ENCODE measurements around the gene SPHK2.
"Not testable (repeated sequence)": the region's sequence is repeated elsewhere in the genome, so short reads cannot be mapped to it uniquely, and the experiment has no call there.

SPHK2 gene

GRCh38 chr19:48618916-48619691 lies at the start of gene SPHK2, which contains the start of gene RPL18:
Gene SPHK2, plus strand, starts transcription at chr19:48619506. Its CDS starts 1,009 bp downstream, at chr19:48620515.
Gene RPL18, minus strand, starts transcription at chr19:48619178. Its CDS starts 35 bp downstream, at chr19:48619143.
- H3K4me3 Mint-ChIP-seq: peak within 1 kb of the TSS; percentile 97
- intact Hi-C loops (cut with micrococcal nuclease): loop anchor here (1.0 kb wide), 1 partner anchor 18 kb away; the partner anchor contains the start of gene DBP
- peak within 1 kb of the TSS; percentile 96 for H3K27ac Mint-ChIP-seq
- H3K9me3 Mint-ChIP-seq: no peaks in the 10 kb centered on the region
- H3K27me3 Mint-ChIP-seq: no peaks in the 10 kb centered on the region
- peaks cover 74% of the 10 kb centered on the region for H3K4me1 Mint-ChIP-seq (ENCODE audit: low read depth)
- peaks cover 69% of the 10 kb centered on the region for H3K36me3 Mint-ChIP-seq (ENCODE audit: low read depth)

GRCh38 chr19:48569814-48570213 lies 49.5 kb upstream of the SPHK2 start:
- H3K27me3 Mint-ChIP-seq: peaks cover 40% of the 10 kb centered on the region
- no peaks in the 10 kb centered on the region for H3K36me3 Mint-ChIP-seq (ENCODE audit: low read depth)

GRCh38 chr19:48571378-48572162 lies 47.7 kb upstream of the SPHK2 start:
- H3K4me3 Mint-ChIP-seq: no peak overlapping the region
- intact Hi-C loops (cut with micrococcal nuclease): no loop called here
- H3K36me3 Mint-ChIP-seq (ENCODE audit: low read depth): no peaks in the 10 kb centered on the region
- no peak overlapping the region for H3K27ac Mint-ChIP-seq
- H3K27me3 Mint-ChIP-seq: peaks cover 35% of the 10 kb centered on the region
- no peaks in the 10 kb centered on the region for H3K9me3 Mint-ChIP-seq
- no peaks in the 10 kb centered on the region for H3K4me1 Mint-ChIP-seq (ENCODE audit: low read depth)

More at GRCh38 chr19:48569814-48570213, 49.5 kb upstream of the SPHK2 start:
- Mint-ChIP-seq H3K4me1 (ENCODE audit: low read depth) (no peaks in the 10 kb centered on the region), H3K27ac (no peak overlapping the region), H3K4me3 (no peak overlapping the region), H3K9me3 (no peaks in the 10 kb centered on the region)
- intact Hi-C loops (cut with micrococcal nuclease): no loop called here

GRCh38 chr19:48573163-48573505 lies 46.2 kb upstream of the SPHK2 start:
- no peak overlapping the region for H3K4me3 Mint-ChIP-seq
- no peaks in the 10 kb centered on the region for H3K36me3 Mint-ChIP-seq (ENCODE audit: low read depth)
- no peaks in the 10 kb centered on the region for H3K4me1 Mint-ChIP-seq (ENCODE audit: low read depth)
- peaks cover 22% of the 10 kb centered on the region for H3K27me3 Mint-ChIP-seq
- H3K9me3 Mint-ChIP-seq: no peaks in the 10 kb centered on the region
- intact Hi-C loops (cut with micrococcal nuclease): no loop called here
- peak overlapping the region; percentile 45 for H3K27ac Mint-ChIP-seq

- Mint-ChIP-seq H3K36me3 (ENCODE audit: low read depth) (no peaks in the 10 kb centered on the region), H3K4me3 (no peak overlapping the region), H3K27ac (no peak overlapping the region), H3K27me3 (peaks cover 4% of the 10 kb centered on the region), H3K4me1 (ENCODE audit: low read depth) (no peaks in the 10 kb centered on the region), H3K9me3 (no peaks in the 10 kb centered on the region)
- intact Hi-C loops (cut with micrococcal nuclease): no loop called here
These were observed 43.2 kb upstream of the SPHK2 start for GRCh38 chr19:48575931-48576622.

- H3K4me3 Mint-ChIP-seq; H3K9me3 Mint-ChIP-seq; H3K27me3 Mint-ChIP-seq; H3K27ac Mint-ChIP-seq; intact Hi-C loops (cut with micrococcal nuclease); H3K36me3 Mint-ChIP-seq (ENCODE audit: low read depth); H3K4me1 Mint-ChIP-seq (ENCODE audit: low read depth): not testable (repeated sequence)
These were observed 41.4 kb upstream of the SPHK2 start for GRCh38 chr19:48577908-48578307.

- Mint-ChIP-seq H3K4me1 (ENCODE audit: low read depth) (peaks cover 16% of the 10 kb centered on the region), H3K9me3 (no peaks in the 10 kb centered on the region), H3K27me3 (no peaks in the 10 kb centered on the region), H3K27ac (no peak overlapping the region), H3K36me3 (ENCODE audit: low read depth) (no peaks in the 10 kb centered on the region), H3K4me3 (no peak overlapping the region)
- intact Hi-C loops (cut with micrococcal nuclease): no loop called here
These were observed 40.4 kb upstream of the SPHK2 start for GRCh38 chr19:48578891-48579290.

GRCh38 chr19:48582168-48582567 lies 37.1 kb upstream of the SPHK2 start:
- Mint-ChIP-seq H3K27me3 (peaks cover 6% of the 10 kb centered on the region), H3K27ac (peak overlapping the region; percentile 88), H3K9me3 (no peaks in the 10 kb centered on the region), H3K4me1 (ENCODE audit: low read depth) (peaks cover 24% of the 10 kb centered on the region), H3K36me3 (ENCODE audit: low read depth) (no peaks in the 10 kb centered on the region), H3K4me3 (no peak overlapping the region)
- intact Hi-C loops (cut with micrococcal nuclease): loop anchor here (5.0 kb wide), 1 partner anchor 230 kb away; no protein-coding TSS in a partner anchor

GRCh38 chr19:48587387-48587786 lies 31.9 kb upstream of the SPHK2 start:
- Mint-ChIP-seq H3K9me3 (no peaks in the 10 kb centered on the region), H3K4me3 (no peak overlapping the region), H3K36me3 (ENCODE audit: low read depth) (no peaks in the 10 kb centered on the region), H3K27ac (peak overlapping the region; percentile 20), H3K4me1 (ENCODE audit: low read depth) (peaks cover 35% of the 10 kb centered on the region), H3K27me3 (peaks cover 18% of the 10 kb centered on the region)
- intact Hi-C loops (cut with micrococcal nuclease): no loop called here

GRCh38 chr19:48588670-48589401 lies 30.5 kb upstream of the SPHK2 start:
- H3K27ac Mint-ChIP-seq: peak overlapping the region; percentile 77
- intact Hi-C loops (cut with micrococcal nuclease): no loop called here
- H3K9me3 Mint-ChIP-seq: no peaks in the 10 kb centered on the region
- H3K4me1 Mint-ChIP-seq (ENCODE audit: low read depth): peaks cover 20% of the 10 kb centered on the region
- H3K27me3 Mint-ChIP-seq: peaks cover 18% of the 10 kb centered on the region
- H3K36me3 Mint-ChIP-seq (ENCODE audit: low read depth): no peaks in the 10 kb centered on the region
- peak overlapping the region; percentile 77 for H3K4me3 Mint-ChIP-seq

GRCh38 chr19:48591021-48591420 lies 28.3 kb upstream of the SPHK2 start:
- peaks cover 18% of the 10 kb centered on the region for H3K27me3 Mint-ChIP-seq
- no peaks in the 10 kb centered on the region for H3K9me3 Mint-ChIP-seq
- H3K4me1 Mint-ChIP-seq (ENCODE audit: low read depth): peaks cover 12% of the 10 kb centered on the region
- intact Hi-C loops (cut with micrococcal nuclease): no loop called here
- H3K27ac Mint-ChIP-seq: no peak overlapping the region
- no peak overlapping the region for H3K4me3 Mint-ChIP-seq
- H3K36me3 Mint-ChIP-seq (ENCODE audit: low read depth): no peaks in the 10 kb centered on the region

- Mint-ChIP-seq H3K36me3 (ENCODE audit: low read depth) (no peaks in the 10 kb centered on the region), H3K4me3 (no peak overlapping the region), H3K4me1 (ENCODE audit: low read depth) (no peaks in the 10 kb centered on the region), H3K27me3 (peaks cover 22% of the 10 kb centered on the region), H3K27ac (no peak overlapping the region), H3K9me3 (no peaks in the 10 kb centered on the region)
- intact Hi-C loops (cut with micrococcal nuclease): no loop called here
These were observed 24.1 kb upstream of the SPHK2 start for GRCh38 chr19:48595171-48595570.

GRCh38 chr19:48595833-48596232 lies 23.5 kb upstream of the SPHK2 start:
- Mint-ChIP-seq H3K4me1 (ENCODE audit: low read depth) (no peaks in the 10 kb centered on the region), H3K36me3 (ENCODE audit: low read depth) (no peaks in the 10 kb centered on the region), H3K4me3 (no peak overlapping the region), H3K27ac (no peak overlapping the region), H3K27me3 (peaks cover 21% of the 10 kb centered on the region), H3K9me3 (no peaks in the 10 kb centered on the region)
- intact Hi-C loops (cut with micrococcal nuclease): no loop called here
